T-cell (primary cell): ENCODE measurements around the gene KRTAP5-11. TPM values are rescaled to one million over a fixed set of nuclear protein-coding genes. Genes with fewer than 3 reads are reported as not detected.
"Not testable (repeated sequence)": the region's sequence is repeated elsewhere in the genome, so short reads cannot be mapped to it uniquely, and the experiment has no call there.

ENCODE experiments used
- ATAC-seq, 4 experiments: fragments of 200-7000 bp in 3 of 4; fragments of 150-1000 bp in 1 of 4; cut with Tn5 transposase; replicated peaks in 1 of 4; 1 replicate in 3 of 4; 2 replicates in 1 of 4; pipeline ENCODE4 v1.10.0; 2021; ENCODE audit warnings: moderate library complexity in 3 of 4, mild to moderate bottlenecking in 2 of 4, moderate number of reproducible peaks in 1 of 4
- CTCF ChIA-PET, 2 donors: fragments of 300-600 bp; sonication (Branson Sonifier 250); formaldehyde crosslinking; loops; one replicate each; lab custom pipeline; 2022; ENCODE audit warnings: antibody characterized with exemption in 2 of 2; lab: Charles Lee
- POLR2A ChIA-PET, 2 donors: fragments of 300-600 bp; sonication (Branson Sonifier 250); formaldehyde crosslinking; loops; one replicate each; lab custom pipeline; 2022; ENCODE audit warnings: antibody characterized with exemption in 2 of 2; lab: Charles Lee
- DNase-seq, 35 experiments: peaks; one replicate each; pipeline versions ENCODE4 v3.0.0 to v3.0.0-alpha.2; 2013 to 2023
- H3K27ac ChIP-seq: one replicate; pipeline ENCODE4 v1.5.1; 2013; ENCODE audit warnings: low read length
- H3K27me3 ChIP-seq, 2 experiments: replicated peaks in 1 of 2; 1 replicate in 1 of 2; 2 replicates in 1 of 2; pipeline versions ENCODE4 v1.6.1 to v1.7.0; 2013; ENCODE audit warnings: low read length in 1 of 2, mixed read lengths in 1 of 2; ENCODE audit not compliant: control insufficient read depth in 2 of 2, insufficient read depth in 2 of 2; ENCODE audit errors: extremely low read depth in 1 of 2
- H3K36me3 ChIP-seq, 2 donors: 1 replicate in 1 of 2; 2 replicates in 1 of 2; pipeline versions ENCODE4 v1.6.1 to v1.7.0; 2013; ENCODE audit warnings: low read length in 1 of 2; ENCODE audit not compliant: control insufficient read depth in 2 of 2, insufficient read depth in 1 of 2; ENCODE audit errors: extremely low read depth in 1 of 2
- H3K4me1 ChIP-seq, 2 experiments: 1 replicate in 1 of 2; 2 replicates in 1 of 2; pipeline versions ENCODE4 v1.6.1 to v1.7.0; 2013; ENCODE audit warnings: low read length in 2 of 2, mixed read lengths in 1 of 2; ENCODE audit not compliant: insufficient read depth in 2 of 2, control insufficient read depth in 1 of 2; ENCODE audit errors: extremely low read depth in 1 of 2
- H3K4me3 ChIP-seq, 2 donors: 1 replicate in 1 of 2; 2 replicates in 1 of 2; pipeline versions ENCODE4 v1.5.1 to v1.7.0; 2013; ENCODE audit warnings: mild to moderate bottlenecking in 2 of 2, low read length in 1 of 2, moderate library complexity in 1 of 2; ENCODE audit not compliant: control insufficient read depth in 1 of 2; ENCODE audit errors: extremely low read depth in 1 of 2
- H3K9me3 ChIP-seq: 2 replicates; pipeline ENCODE4 v1.7.0; 2013
- H3K27ac Mint-ChIP-seq, 2 donors: one replicate each; pipeline ENCODE4 v1.8.0; 2020 to 2021; ENCODE audit warnings: mild to moderate bottlenecking in 2 of 2, mixed read lengths in 2 of 2
- H3K27me3 Mint-ChIP-seq, 2 donors: one replicate each; pipeline ENCODE4 v1.8.0; 2021 to 2022; ENCODE audit warnings: mixed read lengths in 2 of 2
- H3K36me3 Mint-ChIP-seq: one replicate; pipeline ENCODE4 v1.8.0; 2021; ENCODE audit warnings: mixed read lengths
- H3K4me1 Mint-ChIP-seq, 3 donors: one replicate each; pipeline ENCODE4 v1.8.0; 2020 to 2022; ENCODE audit warnings: mixed read lengths in 3 of 3, mild to moderate bottlenecking in 1 of 3
- H3K4me3 Mint-ChIP-seq, 3 donors: one replicate each; pipeline ENCODE4 v1.8.0; 2020 to 2022; ENCODE audit warnings: mild to moderate bottlenecking in 3 of 3, mixed read lengths in 3 of 3, moderate library complexity in 3 of 3
- H3K9me3 Mint-ChIP-seq, 3 donors: one replicate each; pipeline ENCODE4 v1.8.0; 2020 to 2022; ENCODE audit warnings: mixed read lengths in 3 of 3
- WGBS: methylation state at CpG from one replicate; pipeline ENCODE4 v1.1.5; 2013; ENCODE audit warnings: missing lambda C conversion rate; ENCODE audit not compliant: insufficient coverage; 5-methylcytosine and 5-hydroxymethylcytosine counted together
- total RNA-seq, 35 experiments: library from RNA in 6 of 35; stranded (reverse) in 6 of 35; fragments of 120-200 nt in 1 of 35; gene quantifications; one replicate each; pipeline versions ENCODE4 v1.2.1 to v1.2.4 and lab custom pipeline; 2013 to 2026

Gene KRTAP5-11
- total RNA-seq, 5 donors from 2014 or later (not counting 1 experiment from before 2014, with no cell fraction given): not detected

GRCh38 chr11:71542879-71543777 lies 39.5 kb downstream of the KRTAP5-11 start:
- H3K4me1 Mint-ChIP-seq: peaks cover 2 to 14% (median 10%) of the 10 kb centered on the region in 3 donors
- H3K36me3 ChIP-seq: no peaks in the 10 kb centered on the region
- no peak for DNase-seq
- peaks cover 5% of the 10 kb centered on the region for H3K36me3 Mint-ChIP-seq
- no peak overlapping the region for H3K27ac ChIP-seq
- H3K27me3 ChIP-seq: peaks cover 0 to 53% of the 10 kb centered on the region in 2 experiments
- no peak overlapping the region for H3K4me3 Mint-ChIP-seq
- peaks cover 0 to 3% of the 10 kb centered on the region in 2 experiments for H3K4me1 ChIP-seq
- ATAC-seq: no peak
- no peak overlapping the region for H3K27ac Mint-ChIP-seq
- H3K4me3 ChIP-seq: no peak overlapping the region
- H3K27me3 Mint-ChIP-seq: peaks cover 12 to 39% of the 10 kb centered on the region in 2 donors
- 64% methylated on average over 13 of the region's 15 CpGs for WGBS
- peaks cover 7 to 12% (median 7%) of the 10 kb centered on the region in 3 donors for H3K9me3 Mint-ChIP-seq
- ChIA-PET CTCF (no interaction called here), POLR2A (no interaction called here)
- H3K9me3 ChIP-seq: no peaks in the 10 kb centered on the region

GRCh38 chr11:71542382-71542781 lies 40.3 kb downstream of the KRTAP5-11 start:
- Histone ChIP-seq H3K4me1 (peaks cover 0 to 3% of the 10 kb centered on the region in 2 experiments), H3K4me3 (no peak overlapping the region), H3K27me3 (peaks cover 0 to 47% of the 10 kb centered on the region in 2 experiments), H3K9me3 (no peaks in the 10 kb centered on the region), H3K27ac (no peak overlapping the region), H3K36me3 (no peaks in the 10 kb centered on the region)
- Mint-ChIP-seq H3K4me1 (peaks cover 2 to 14% (median 10%) of the 10 kb centered on the region in 3 donors), H3K27me3 (peaks cover 6 to 33% of the 10 kb centered on the region in 2 donors), H3K4me3 (no peak overlapping the region), H3K36me3 (peaks cover 5% of the 10 kb centered on the region), H3K9me3 (peaks cover 7 to 12% (median 7%) of the 10 kb centered on the region in 3 donors), H3K27ac (no peak overlapping the region)
- no peak for ATAC-seq
- ChIA-PET POLR2A (no interaction called here), CTCF (no interaction called here)
- WGBS: 75% methylated on average over 4 of the region's 7 CpGs
- no peak for DNase-seq

- POLR2A ChIA-PET: not testable (repeated sequence)
- peaks cover 7 to 34% of the 10 kb centered on the region in 2 donors for H3K27me3 Mint-ChIP-seq
- H3K27me3 ChIP-seq: peaks cover 0 to 36% of the 10 kb centered on the region in 2 experiments
These were observed 42.0 kb downstream of the KRTAP5-11 start for GRCh38 chr11:71540521-71541304.

GRCh38 chr11:71539971-71540370 lies 42.7 kb downstream of the KRTAP5-11 start:
- Mint-ChIP-seq H3K4me1 (peaks cover 2 to 14% (median 10%) of the 10 kb centered on the region in 3 donors), H3K9me3 (peaks cover 0 to 12% (median 7%) of the 10 kb centered on the region in 3 donors)
- H3K27ac ChIP-seq: not testable (repeated sequence)

More at GRCh38 chr11:71540521-71541304, 42.0 kb downstream of the KRTAP5-11 start:
- H3K4me3 ChIP-seq, H3K36me3 Mint-ChIP-seq, H3K27ac Mint-ChIP-seq, H3K27ac ChIP-seq, ATAC-seq, H3K36me3 ChIP-seq, H3K4me1 ChIP-seq, H3K9me3 ChIP-seq, DNase-seq, H3K4me3 Mint-ChIP-seq: not testable (repeated sequence)
- 75% methylated on average over 6 of the region's 9 CpGs for WGBS
- Mint-ChIP-seq H3K9me3 (peaks cover 0 to 12% (median 7%) of the 10 kb centered on the region in 3 donors), H3K4me1 (peaks cover 2 to 14% (median 10%) of the 10 kb centered on the region in 3 donors)
- CTCF ChIA-PET: interaction anchor here in 1 of 2 donors (0.6 kb wide), 1 partner anchor 10 kb away, joined by 4 read pairs; no protein-coding TSS in a partner anchor

GRCh38 chr11:71539017-71539416 lies 43.7 kb downstream of the KRTAP5-11 start:
- Histone ChIP-seq H3K9me3 (no peaks in the 10 kb centered on the region), H3K4me1 (peaks cover 0 to 3% of the 10 kb centered on the region in 2 experiments), H3K36me3 (no peaks in the 10 kb centered on the region), H3K27me3 (peaks cover 0 to 32% of the 10 kb centered on the region in 2 experiments), H3K4me3 (no peak overlapping the region), H3K27ac (no peak overlapping the region)
- no peak for ATAC-seq
- peaks cover 2 to 9% (median 5%) of the 10 kb centered on the region in 3 donors for H3K4me1 Mint-ChIP-seq
- ChIA-PET POLR2A (no interaction called here), CTCF (no interaction called here)
- H3K4me3 Mint-ChIP-seq: no peak overlapping the region
- H3K36me3 Mint-ChIP-seq: peaks cover 5% of the 10 kb centered on the region
- peaks cover 7 to 34% of the 10 kb centered on the region in 2 donors for H3K27me3 Mint-ChIP-seq
- 92% methylated on average over 5 of the region's 11 CpGs for WGBS
- H3K27ac Mint-ChIP-seq: no peak overlapping the region
- H3K9me3 Mint-ChIP-seq: peaks cover 0 to 12% (median 7%) of the 10 kb centered on the region in 3 donors
- no peak for DNase-seq

More at GRCh38 chr11:71539971-71540370, 42.7 kb downstream of the KRTAP5-11 start:
- POLR2A ChIA-PET, H3K36me3 Mint-ChIP-seq, H3K4me1 ChIP-seq, DNase-seq, H3K27ac Mint-ChIP-seq, H3K36me3 ChIP-seq, ATAC-seq, H3K9me3 ChIP-seq, CTCF ChIA-PET, H3K4me3 ChIP-seq, H3K4me3 Mint-ChIP-seq: not testable (repeated sequence)
- H3K27me3 ChIP-seq: peaks cover 0 to 32% of the 10 kb centered on the region in 2 experiments
- H3K27me3 Mint-ChIP-seq: peaks cover 7 to 34% of the 10 kb centered on the region in 2 donors
- 39% methylated on average over 4 of the region's 11 CpGs for WGBS

- no peak for DNase-seq
- no peaks in the 10 kb centered on the region for H3K36me3 ChIP-seq
- H3K9me3 ChIP-seq: no peaks in the 10 kb centered on the region
- no peak overlapping the region for H3K27ac ChIP-seq
- peaks cover 5% of the 10 kb centered on the region for H3K36me3 Mint-ChIP-seq
- peaks cover 0 to 5% (median under 1%) of the 10 kb centered on the region in 3 donors for H3K4me1 Mint-ChIP-seq
- ChIA-PET POLR2A (no interaction called here), CTCF (no interaction called here)
- no peak for ATAC-seq
- H3K27me3 ChIP-seq: peaks cover 0 to 32% of the 10 kb centered on the region in 2 experiments
- peaks cover 7 to 34% of the 10 kb centered on the region in 2 donors for H3K27me3 Mint-ChIP-seq
- peaks cover 0 to 12% (median 7%) of the 10 kb centered on the region in 3 donors for H3K9me3 Mint-ChIP-seq
- no peak overlapping the region for H3K4me3 ChIP-seq
- WGBS: 85% methylated on average over 4 of the region's 4 CpGs
- no peaks in the 10 kb centered on the region for H3K4me1 ChIP-seq
- H3K4me3 Mint-ChIP-seq: no peak overlapping the region
- no peak overlapping the region for H3K27ac Mint-ChIP-seq
These were observed 44.0 kb downstream of the KRTAP5-11 start for GRCh38 chr11:71538666-71538990.
